ENCODE data around the gene MALAT1.

MALAT1 gene

DNA sequence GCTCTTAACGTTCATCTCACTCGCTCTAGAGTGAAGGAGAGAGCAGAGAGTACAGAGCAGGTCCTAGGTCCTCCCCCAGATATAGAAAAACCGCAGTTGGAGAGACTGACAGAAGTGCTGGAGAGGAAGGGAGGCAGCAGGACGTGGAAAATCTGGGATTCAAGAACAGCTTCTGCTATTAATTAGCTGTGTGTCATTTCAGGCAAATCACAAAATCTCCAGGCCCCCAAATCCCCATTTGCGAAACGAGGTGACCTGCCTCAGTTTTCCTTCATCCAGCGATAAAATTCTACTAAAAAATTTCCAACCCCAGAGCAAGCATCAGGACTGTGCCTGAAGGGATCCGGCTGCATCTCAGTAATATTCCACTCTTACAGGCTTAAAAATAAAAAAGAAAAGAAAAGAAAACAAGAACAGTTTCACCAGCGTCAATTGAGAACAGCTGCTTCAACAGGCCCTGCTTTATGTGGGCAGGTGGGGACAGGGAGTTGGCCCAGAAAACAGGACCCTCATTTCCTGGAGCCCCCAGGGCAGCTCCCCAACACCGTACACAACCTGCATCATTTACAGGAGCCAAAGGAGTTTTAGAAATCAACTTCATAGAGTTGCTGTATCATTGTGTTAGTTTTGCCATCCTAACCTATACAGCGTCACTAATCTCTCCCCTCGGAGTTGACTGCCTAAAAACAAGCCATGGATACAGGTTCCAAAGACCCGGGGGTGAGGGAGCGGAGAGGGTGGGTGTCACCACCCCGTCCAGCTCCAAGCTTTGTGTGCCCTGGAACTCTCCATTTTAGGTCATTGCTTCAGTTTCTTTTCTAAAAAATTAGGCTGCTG is 2.3 kb upstream of the MALAT1 start:
- TF ChIP-seq, protein P1, sequence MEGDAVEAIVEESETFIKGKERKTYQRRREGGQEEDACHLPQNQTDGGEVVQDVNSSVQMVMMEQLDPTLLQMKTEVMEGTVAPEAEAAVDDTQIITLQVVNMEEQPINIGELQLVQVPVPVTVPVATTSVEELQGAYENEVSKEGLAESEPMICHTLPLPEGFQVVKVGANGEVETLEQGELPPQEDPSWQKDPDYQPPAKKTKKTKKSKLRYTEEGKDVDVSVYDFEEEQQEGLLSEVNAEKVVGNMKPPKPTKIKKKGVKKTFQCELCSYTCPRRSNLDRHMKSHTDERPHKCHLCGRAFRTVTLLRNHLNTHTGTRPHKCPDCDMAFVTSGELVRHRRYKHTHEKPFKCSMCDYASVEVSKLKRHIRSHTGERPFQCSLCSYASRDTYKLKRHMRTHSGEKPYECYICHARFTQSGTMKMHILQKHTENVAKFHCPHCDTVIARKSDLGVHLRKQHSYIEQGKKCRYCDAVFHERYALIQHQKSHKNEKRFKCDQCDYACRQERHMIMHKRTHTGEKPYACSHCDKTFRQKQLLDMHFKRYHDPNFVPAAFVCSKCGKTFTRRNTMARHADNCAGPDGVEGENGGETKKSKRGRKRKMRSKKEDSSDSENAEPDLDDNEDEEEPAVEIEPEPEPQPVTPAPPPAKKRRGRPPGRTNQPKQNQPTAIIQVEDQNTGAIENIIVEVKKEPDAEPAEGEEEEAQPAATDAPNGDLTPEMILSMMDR (IDR thresholded peaks at IDR 0.05; ENCODE audit: low read length), result no peak
- TF ChIP-seq EZH2 (optimal IDR thresholded peaks at IDR 0.05; ENCODE audit: low read depth, low read length) (no peak), EZH2phosphoT487 (IDR thresholded peaks at IDR 0.05; ENCODE audit: low read length) (no peak)
- no peak overlapping the region; the same call in 1 of the 2 replicates for H2AFZ ChIP-seq (ENCODE audit: low read length)
- H3K9ac ChIP-seq (ENCODE audit: low read length), result peak overlapping the region; percentile 93
- H3K79me2 ChIP-seq (ENCODE audit: low read length), result peaks cover 52% of the 10 kb centered on the region
- no peaks in the 10 kb centered on the region for H3K9me3 ChIP-seq (replicated peaks; ENCODE audit: insufficient read depth, low read length)
- H3F3A ChIP-seq (ENCODE audit: insufficient read depth, low read length), result peaks cover 56% of the 10 kb centered on the region
- H4K20me1 ChIP-seq (ENCODE audit: insufficient read depth, low read length), result peaks cover 24% of the 10 kb centered on the region
- peak overlapping the region; percentile 57 for H3K4me3 ChIP-seq (ENCODE audit: low read length)
- H3K36me3 ChIP-seq (replicated peaks; ENCODE audit: insufficient read depth, low read length), result peaks cover 17% of the 10 kb centered on the region; the same call in 1 of the 2 replicates
- no peaks in the 10 kb centered on the region for H3K27me3 ChIP-seq (replicated peaks; ENCODE audit: insufficient read depth, low read length)
- H3K9me2 ChIP-seq (replicated peaks; ENCODE audit: insufficient read depth, low read length), result no peaks in the 10 kb centered on the region
- H3K27ac ChIP-seq (ENCODE audit: low read length), result peak overlapping the region; percentile 94
- H3K4me2 ChIP-seq (ENCODE audit: low read depth, low read length), result peak overlapping the region; percentile 95
- peaks cover 22% of the 10 kb centered on the region for H3K4me1 ChIP-seq (ENCODE audit: low read length)
- no peak for DNase-seq

DNA sequence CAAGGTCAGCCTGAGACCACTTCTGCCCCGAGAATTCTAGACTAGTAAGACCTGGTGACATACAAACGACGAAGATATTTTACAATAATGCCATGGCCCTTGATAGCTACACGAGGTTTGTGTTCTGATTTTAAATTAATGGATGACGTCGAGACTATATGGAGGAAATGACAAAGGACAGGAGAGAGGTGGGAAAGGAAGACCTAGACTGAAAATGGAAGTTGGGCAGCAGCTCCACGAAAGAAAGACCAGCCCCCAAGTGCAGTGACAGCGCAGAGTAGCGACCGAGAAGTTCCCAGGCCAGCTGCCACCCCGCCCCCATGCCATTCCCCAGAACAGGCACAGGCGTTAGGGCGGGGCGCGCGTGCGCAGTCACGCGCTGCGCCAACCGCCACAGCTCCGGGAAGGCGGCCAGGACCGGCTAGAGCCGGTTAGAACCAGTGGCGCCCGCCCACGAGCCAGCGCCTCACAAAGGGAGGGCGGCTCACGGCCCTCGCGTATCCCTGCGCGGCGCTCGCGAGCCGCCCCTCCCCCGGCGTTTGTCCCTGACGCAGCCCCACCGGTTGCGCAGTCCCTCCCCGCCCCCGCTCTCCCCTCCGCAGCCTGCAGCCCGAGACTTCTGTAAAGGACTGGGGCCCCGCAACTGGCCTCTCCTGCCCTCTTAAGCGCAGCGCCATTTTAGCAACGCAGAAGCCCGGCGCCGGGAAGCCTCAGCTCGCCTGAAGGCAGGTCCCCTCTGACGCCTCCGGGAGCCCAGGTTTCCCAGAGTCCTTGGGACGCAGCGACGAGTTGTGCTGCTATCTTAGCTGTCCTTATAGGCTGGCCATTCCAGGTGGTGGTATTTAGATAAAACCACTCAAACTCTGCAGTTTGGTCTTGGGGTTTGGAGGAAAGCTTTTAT is 1.5 kb upstream of the MALAT1 start:
- DNase-seq, result peak; percentile 99
- Histone ChIP-seq H3K4me3 (ENCODE audit: low read length) (peak overlapping the region; percentile 86), H3K4me1 (ENCODE audit: low read length) (peaks cover 22% of the 10 kb centered on the region), H3K4me2 (ENCODE audit: low read depth, low read length) (peak overlapping the region; percentile 95), H3K9ac (ENCODE audit: low read length) (peak overlapping the region; percentile 100), H3K27me3 (replicated peaks; ENCODE audit: insufficient read depth, low read length) (no peaks in the 10 kb centered on the region), H4K20me1 (ENCODE audit: insufficient read depth, low read length) (peaks cover 32% of the 10 kb centered on the region), H2AFZ (ENCODE audit: low read length) (no peak overlapping the region), H3K27ac (ENCODE audit: low read length) (peak overlapping the region; percentile 94), H3K36me3 (replicated peaks; ENCODE audit: insufficient read depth, low read length) (peaks cover 19% of the 10 kb centered on the region; the same call in 1 of the 2 replicates), H3K9me3 (replicated peaks; ENCODE audit: insufficient read depth, low read length) (no peaks in the 10 kb centered on the region), H3K79me2 (ENCODE audit: low read length) (peaks cover 60% of the 10 kb centered on the region), H3K9me2 (replicated peaks; ENCODE audit: insufficient read depth, low read length) (no peaks in the 10 kb centered on the region), H3F3A (ENCODE audit: insufficient read depth, low read length) (peaks cover 65% of the 10 kb centered on the region)
- TF ChIP-seq, protein P1 (IDR thresholded peaks at IDR 0.05; ENCODE audit: low read length), result no peak

DNA sequence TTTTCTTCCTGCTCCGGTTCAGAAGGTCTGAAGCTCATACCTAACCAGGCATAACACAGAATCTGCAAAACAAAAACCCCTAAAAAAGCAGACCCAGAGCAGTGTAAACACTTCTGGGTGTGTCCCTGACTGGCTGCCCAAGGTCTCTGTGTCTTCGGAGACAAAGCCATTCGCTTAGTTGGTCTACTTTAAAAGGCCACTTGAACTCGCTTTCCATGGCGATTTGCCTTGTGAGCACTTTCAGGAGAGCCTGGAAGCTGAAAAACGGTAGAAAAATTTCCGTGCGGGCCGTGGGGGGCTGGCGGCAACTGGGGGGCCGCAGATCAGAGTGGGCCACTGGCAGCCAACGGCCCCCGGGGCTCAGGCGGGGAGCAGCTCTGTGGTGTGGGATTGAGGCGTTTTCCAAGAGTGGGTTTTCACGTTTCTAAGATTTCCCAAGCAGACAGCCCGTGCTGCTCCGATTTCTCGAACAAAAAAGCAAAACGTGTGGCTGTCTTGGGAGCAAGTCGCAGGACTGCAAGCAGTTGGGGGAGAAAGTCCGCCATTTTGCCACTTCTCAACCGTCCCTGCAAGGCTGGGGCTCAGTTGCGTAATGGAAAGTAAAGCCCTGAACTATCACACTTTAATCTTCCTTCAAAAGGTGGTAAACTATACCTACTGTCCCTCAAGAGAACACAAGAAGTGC is 661 bp upstream of the MALAT1 start:
- H3K36me3 ChIP-seq (replicated peaks; ENCODE audit: insufficient read depth, low read length), result peaks cover 26% of the 10 kb centered on the region
- H3F3A ChIP-seq (ENCODE audit: insufficient read depth, low read length), result peaks cover 73% of the 10 kb centered on the region
- DNase-seq, result peak; percentile 70
- no peaks in the 10 kb centered on the region for H3K27me3 ChIP-seq (replicated peaks; ENCODE audit: insufficient read depth, low read length)
- no peak overlapping the region for H2AFZ ChIP-seq (ENCODE audit: low read length)
- peaks cover 68% of the 10 kb centered on the region for H3K79me2 ChIP-seq (ENCODE audit: low read length)
- no peaks in the 10 kb centered on the region for H3K9me2 ChIP-seq (replicated peaks; ENCODE audit: insufficient read depth, low read length)
- peak overlapping the region; percentile 100 for H3K9ac ChIP-seq (ENCODE audit: low read length)
- peaks cover 22% of the 10 kb centered on the region for H3K4me1 ChIP-seq (ENCODE audit: low read length)
- no peaks in the 10 kb centered on the region for H3K9me3 ChIP-seq (replicated peaks; ENCODE audit: insufficient read depth, low read length)
- H3K27ac ChIP-seq (ENCODE audit: low read length), result peak overlapping the region; percentile 94
- peak overlapping the region; percentile 83 for H3K4me2 ChIP-seq (ENCODE audit: low read depth, low read length)
- H4K20me1 ChIP-seq (ENCODE audit: insufficient read depth, low read length), result peaks cover 40% of the 10 kb centered on the region
- TF ChIP-seq EZH2 (optimal IDR thresholded peaks at IDR 0.05; ENCODE audit: low read depth, low read length) (no peak), EZH2phosphoT487 (IDR thresholded peaks at IDR 0.05; ENCODE audit: low read length) (no peak)
- TF ChIP-seq, protein P1 (IDR thresholded peaks at IDR 0.05; ENCODE audit: low read length), result no peak
- H3K4me3 ChIP-seq (ENCODE audit: low read length), result peak overlapping the region; percentile 86

Data from MM.1S (cell line).